Adrenal gland (tissue), 5 donors: ENCODE measurements around the gene NEK7.
A peak's percentile ranks its signal among the peaks of the same experiment; 100 is the strongest.

Source experiments
- POLR2A ChIP-seq, 2 donors: fragments of 450-650 bp; IDR thresholded peaks; one replicate each; pipeline ENCODE4 v1.6.1; 2017; ENCODE audit warnings: antibody characterized with exemption in 2 of 2, mild to moderate bottlenecking in 2 of 2, moderate library complexity in 1 of 2
- TF ChIP-seq, protein P1 (sequence below), 6 experiments: fragments of 450-650 bp in 4 of 6; fragments of 200-600 bp in 2 of 6; sonication (generic) in 1 of 6; IDR thresholded peaks; 1 replicate in 5 of 6; 2 replicates in 1 of 6; pipeline versions ENCODE4 v1.5.1 to v1.8.0; 2016 to 2021; ENCODE audit warnings: antibody characterized with exemption in 6 of 6, mild to moderate bottlenecking in 2 of 6, moderate library complexity in 1 of 6
- donor health status: DM: no; HTN: no; CAD: no.

DNA sequence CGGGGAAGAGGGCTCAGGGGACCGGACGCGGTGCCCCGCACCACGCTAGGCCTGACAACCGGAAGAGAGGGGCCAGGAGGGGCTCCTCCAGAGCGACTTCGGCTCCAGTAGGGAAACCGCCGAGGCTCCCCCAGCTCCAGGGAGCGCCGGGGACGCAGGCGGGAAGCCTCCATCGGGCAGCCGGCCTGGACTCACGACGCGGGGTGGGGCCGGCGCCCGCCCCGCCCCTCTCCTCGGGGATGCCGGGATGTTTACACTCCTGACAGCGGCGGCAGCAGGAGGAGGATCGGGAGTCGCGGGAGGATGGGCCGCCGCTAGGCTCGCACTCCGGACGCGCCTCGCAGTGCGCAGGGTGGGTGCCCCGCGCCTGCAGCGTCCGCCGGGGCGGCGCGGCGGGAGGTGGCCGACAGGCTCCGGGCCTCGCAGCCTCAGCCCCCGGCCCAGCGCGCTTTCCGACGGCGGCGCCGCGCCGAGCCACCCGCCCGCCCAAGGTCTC is at the start of gene NEK7:
- TF ChIP-seq, protein P1, sequence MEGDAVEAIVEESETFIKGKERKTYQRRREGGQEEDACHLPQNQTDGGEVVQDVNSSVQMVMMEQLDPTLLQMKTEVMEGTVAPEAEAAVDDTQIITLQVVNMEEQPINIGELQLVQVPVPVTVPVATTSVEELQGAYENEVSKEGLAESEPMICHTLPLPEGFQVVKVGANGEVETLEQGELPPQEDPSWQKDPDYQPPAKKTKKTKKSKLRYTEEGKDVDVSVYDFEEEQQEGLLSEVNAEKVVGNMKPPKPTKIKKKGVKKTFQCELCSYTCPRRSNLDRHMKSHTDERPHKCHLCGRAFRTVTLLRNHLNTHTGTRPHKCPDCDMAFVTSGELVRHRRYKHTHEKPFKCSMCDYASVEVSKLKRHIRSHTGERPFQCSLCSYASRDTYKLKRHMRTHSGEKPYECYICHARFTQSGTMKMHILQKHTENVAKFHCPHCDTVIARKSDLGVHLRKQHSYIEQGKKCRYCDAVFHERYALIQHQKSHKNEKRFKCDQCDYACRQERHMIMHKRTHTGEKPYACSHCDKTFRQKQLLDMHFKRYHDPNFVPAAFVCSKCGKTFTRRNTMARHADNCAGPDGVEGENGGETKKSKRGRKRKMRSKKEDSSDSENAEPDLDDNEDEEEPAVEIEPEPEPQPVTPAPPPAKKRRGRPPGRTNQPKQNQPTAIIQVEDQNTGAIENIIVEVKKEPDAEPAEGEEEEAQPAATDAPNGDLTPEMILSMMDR (IDR thresholded peaks at IDR 0.05), result peak in 2 of 6 experiments; percentile 3 to 18
- peak; percentile 86 to 91 for TF ChIP-seq POLR2A (IDR thresholded peaks at IDR 0.05)
